SKM-1 (cell line): ENCODE measurements around the gene CRABP1.
A peak's percentile ranks its signal among the peaks of the same experiment; 100 is the strongest.

Experiments used
- DNase-seq: peaks from one replicate; lab custom pipeline; 2025; ENCODE audit not compliant: unreplicated experiment; lab: John Stamatoyannopoulos, UW

The CRABP1 gene

GRCh38 chr15:78343276-78344060, 3.3 kb downstream of the CRABP1 start:
- no peak for DNase-seq

DNA sequence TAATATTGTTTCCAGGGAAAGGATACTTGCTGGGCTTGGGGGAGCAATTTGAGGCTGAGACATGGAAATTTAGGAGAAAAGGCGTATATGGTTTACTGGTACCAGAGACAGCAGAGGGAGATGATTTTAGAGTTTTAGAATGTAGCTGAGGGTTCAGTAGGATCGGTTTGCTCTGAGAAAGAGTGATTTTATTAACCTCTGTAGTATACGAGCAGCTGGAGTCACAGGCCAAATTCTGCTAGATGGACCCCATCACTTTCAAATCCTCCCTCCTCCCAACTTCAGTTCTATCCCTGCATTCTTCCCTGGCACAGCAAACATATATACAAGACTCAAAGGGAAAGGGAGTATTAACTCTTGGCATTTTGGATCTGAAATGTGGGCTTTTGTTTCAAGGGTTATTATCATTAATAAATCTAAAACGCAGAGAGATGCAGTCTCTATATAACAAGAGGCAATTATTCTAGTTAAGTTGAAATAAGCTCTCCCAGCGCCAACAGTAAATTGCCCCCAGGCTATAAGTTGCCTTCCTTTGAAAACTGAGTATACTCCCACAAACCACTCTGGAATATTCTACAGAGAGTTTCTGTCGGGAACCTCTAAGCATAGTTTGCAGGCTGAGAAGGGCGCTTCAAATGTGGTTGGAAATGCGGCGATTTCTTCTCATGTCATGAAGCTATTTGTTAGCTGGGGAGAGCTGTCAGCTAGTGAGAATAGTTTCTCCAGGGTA, 5.4 kb downstream of the CRABP1 start:
- DNase-seq, result no peak

GRCh38 chr15:78347586-78348543, 7.7 kb downstream of the CRABP1 start:
- DNase-seq, result no peak

- DNase-seq, result no peak
Observed at GRCh38 chr15:78350058-78350457, 9.9 kb downstream of the CRABP1 start.

- DNase-seq, result no peak
Observed at GRCh38 chr15:78351539-78351938, 11.4 kb downstream of the CRABP1 start.

DNA sequence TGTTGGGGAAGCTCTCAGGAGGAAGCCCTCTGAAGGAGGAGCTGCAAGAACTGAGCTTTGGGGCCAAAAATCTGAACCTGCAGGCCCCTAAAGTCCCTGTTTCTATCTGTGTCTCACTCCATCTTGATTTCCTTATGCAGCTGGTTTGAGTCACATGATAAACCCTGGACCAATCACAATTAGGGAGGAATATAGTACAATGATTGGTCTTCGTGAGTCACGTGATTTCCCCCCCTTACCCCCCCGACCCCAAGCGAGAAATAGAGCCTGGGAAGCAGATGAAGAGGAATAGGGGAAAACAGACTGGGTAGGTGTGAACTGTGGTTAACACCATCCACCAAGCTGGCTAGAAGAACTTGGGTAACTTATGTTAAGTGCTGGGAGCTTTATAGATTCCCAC, 12.9 kb downstream of the CRABP1 start:
- DNase-seq, result no peak

DNA sequence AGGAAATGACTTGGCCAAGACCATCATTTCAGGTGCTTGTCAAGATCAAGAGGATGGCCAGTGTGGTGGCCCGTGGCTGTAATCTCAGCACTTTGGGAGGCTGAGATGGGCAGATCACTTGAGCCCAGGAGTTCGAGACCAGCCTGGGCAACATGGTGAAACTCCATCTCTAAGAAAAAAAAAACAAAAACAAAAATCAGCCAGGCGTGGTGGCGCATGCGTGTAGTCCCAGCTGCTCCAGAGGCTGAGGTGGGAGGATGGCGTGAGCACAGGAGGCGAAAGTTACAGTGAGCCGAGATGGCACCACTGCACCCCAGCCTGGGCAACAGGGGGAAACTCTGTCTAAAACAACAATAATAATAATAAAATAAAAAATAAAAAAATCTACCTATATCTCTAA, 15.0 kb downstream of the CRABP1 start:
- DNase-seq, result no peak

DNA sequence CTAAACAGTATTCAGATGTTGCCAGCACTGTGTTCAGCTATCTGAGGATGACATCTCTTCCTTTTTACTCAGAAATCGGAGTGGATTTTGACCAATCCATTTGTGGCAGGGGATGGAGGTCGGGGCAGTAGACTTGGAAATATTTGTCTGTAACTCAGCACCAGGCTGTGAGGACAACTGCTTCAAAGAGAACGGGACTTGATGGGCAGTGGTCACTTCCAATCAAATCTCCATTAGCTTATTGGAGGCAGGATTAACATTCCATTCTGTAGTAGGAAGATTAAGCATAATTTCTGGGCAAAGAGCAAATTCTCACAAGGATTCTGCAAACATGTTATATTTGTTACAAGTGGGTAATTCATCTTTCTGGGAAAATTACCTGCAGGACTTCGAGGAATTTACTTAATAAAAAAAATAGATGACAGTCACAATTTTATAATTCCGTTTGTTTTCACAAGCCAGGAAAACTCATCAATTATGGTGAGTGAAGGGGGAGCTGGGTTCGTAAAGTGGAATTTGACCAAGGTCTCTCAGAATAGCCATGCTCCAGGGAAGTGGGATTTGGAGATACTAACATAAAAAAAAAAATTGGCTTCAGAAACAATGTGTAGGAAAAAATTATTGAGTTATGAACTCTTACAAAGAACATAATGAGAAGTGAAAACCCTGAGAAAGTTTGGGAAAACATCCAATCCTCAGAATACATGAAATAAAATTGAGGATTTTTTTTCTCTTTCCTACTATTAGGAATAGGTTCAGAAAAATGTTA, 18.1 kb downstream of the CRABP1 start:
- DNase-seq, result no peak

DNA sequence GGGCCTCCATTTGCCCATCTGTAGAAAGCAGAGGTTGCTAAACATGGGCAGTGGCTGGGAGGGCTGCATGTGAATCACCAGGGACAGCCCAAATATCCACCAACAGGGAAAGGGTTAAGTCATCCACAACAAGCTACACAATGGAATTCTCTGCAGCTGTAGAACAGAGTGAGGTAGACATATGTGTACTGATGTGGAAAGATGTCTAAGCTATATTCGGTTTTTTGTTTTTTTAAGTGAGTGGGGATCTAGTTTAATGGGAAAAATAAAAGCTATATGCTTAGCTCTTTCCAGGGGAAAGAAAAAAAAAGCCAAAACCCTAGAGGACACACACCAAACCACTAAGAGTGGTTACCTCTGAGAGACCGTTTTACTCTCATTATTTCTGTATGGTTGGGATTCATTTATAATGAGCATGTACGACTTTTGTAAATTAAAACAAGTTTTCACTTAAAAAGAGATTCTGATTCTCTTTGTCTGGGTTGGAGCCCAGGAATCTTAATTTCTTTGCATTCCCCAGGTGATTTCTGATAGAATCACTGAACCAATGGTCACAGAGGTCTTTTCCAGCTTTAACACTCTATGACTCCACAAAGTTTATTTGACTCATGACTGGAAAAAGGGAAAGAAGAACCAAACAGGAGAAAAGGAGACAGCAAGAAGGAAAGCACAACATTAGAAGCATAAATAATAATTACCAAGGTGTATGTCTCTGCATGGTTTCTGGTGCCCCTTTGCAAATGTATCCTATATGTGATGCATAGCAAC, 19.1 kb downstream of the CRABP1 start:
- no peak for DNase-seq

DNA sequence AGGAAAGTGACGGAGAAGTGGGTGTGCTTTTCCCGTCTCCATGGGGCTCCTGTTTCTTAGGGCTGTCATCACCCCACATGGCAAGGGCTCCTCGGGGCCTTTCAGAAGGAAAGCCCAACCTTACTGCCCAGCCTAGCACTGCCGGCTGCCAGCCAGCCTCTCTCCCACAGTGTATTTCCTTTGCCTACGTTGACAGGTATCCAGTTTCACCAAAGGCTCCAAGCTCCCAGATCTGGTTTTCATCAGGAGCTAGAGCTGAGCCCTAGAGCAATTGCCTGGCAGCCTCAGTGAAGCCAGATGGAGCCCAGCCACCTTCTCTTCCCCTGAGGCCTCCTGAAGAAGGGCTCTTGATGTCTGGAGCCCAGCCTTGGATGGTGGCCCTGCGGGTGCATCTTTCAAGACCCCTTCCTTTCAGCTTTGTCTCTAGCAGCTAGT, 20.2 kb downstream of the CRABP1 start:
- no peak for DNase-seq

GRCh38 chr15:78360958-78361718, 21.0 kb downstream of the CRABP1 start:
- peak; percentile 80 for DNase-seq

GRCh38 chr15:78361771-78362506, 21.8 kb downstream of the CRABP1 start:
- DNase-seq, result no peak

DNA sequence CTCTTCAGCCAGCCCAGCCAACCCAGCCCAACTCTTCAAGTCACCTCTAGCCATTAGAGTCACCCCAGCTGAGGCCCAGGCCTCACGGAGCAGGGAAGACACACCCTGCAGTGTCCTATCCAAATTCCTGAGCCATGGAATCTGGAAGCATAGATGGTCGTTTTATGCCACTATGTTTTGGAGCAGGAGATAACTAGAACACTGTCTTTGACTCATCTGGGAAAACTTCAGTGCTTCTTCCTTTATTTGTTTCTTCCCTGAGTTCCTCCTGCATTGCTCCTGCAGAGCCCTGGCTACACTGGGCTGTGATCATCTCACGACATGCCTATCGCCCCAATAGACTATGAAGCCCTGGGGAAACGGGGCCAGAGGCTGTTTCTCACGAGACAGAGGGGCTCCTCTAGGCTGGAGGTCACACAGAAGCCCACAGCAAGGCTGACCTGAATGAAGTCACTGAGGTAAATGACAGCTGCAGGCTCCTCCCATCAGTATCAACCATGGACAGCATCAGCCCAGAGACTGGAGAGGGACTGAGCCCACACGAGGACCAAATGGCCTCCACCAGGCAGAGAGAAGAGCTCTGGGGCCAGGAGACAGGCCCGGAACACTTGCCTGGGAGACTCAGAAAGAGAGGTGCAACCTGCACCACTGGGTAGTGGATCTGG, 22.7 kb downstream of the CRABP1 start:
- DNase-seq, result no peak

GRCh38 chr15:78363381-78363734, 23.2 kb downstream of the CRABP1 start:
- no peak for DNase-seq

DNA sequence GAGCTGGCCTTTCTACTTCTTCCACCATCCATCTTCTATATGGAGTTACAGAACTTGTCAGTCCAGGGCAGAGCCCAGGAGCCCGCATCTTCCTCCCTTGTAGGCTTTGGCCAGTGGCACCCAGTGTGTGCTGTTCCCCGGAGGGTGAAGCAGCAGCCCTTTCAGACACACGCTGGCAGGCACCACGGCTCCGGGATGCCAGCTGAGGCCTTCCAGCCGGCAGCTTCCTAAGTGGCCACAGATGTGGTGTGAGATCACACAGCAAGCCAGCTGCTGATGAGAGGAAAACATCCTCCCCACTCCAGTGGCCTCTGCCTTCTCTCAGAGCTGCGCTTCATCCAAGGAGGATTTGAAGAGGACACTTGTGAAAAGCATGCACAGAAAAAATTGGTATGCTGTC, 24.1 kb downstream of the CRABP1 start:
- DNase-seq, result no peak

GRCh38 chr15:78365917-78366316, 25.8 kb downstream of the CRABP1 start:
- no peak for DNase-seq

DNA sequence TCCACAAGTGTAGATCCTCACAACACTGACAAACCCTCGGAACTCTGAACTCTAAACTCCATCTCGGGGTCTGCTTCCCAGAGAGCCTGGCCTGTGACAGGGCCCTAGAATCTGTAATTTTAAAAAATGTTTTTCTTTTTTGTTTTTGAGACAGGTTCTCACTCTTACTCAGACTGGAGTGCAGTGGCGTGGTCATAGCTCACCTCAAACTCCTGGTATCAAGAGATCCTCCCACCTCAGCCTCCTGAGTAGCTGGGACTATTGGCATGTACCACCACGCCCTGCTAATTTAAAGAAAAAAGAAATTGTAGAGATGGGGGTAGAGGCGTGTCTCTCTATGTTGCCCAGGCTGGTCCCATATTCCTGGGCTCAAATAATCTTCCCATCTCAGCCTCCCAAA, 26.2 kb downstream of the CRABP1 start:
- DNase-seq, result no peak

- peak; percentile 9 for DNase-seq
Observed at GRCh38 chr15:78368651-78369050, 28.5 kb downstream of the CRABP1 start.
